GM12878 (cell line): ENCODE measurements around the gene EHD1. TPM values are rescaled to one million over a fixed set of nuclear protein-coding genes. Genes with fewer than 3 reads are reported as not detected.

Experiments used
- ATAC-seq: fragments of 200-7000 bp; cut with Tn5 transposase; 3 replicates; pipeline ENCODE4 v1.9.1; 2020; ENCODE audit warnings: mild to moderate bottlenecking, moderate library complexity
- BruUV-seq: library from RNA; stranded (reverse); fragments of 400-500 nt; replicated peaks from 2 replicates; lab custom pipeline; 2021; lab: Mats Ljungman, UMichigan
- CTCF ChIA-PET: fragments of 300-600 bp; sonication (Branson Sonifier 250); formaldehyde crosslinking; extraction: SDS; loops from one replicate; lab custom pipeline; 2021; ENCODE audit warnings: inconsistent platforms; lab: Yijun Ruan, JAX
- POLR2A ChIA-PET: fragments of 350-600 bp; formaldehyde crosslinking; extraction: SDS; loops from one replicate; lab custom pipeline; 2021; ENCODE audit warnings: inconsistent platforms; lab: Charles Lee
- RAD21 ChIA-PET: fragments of 300-600 bp; sonication (Branson Sonifier 250); formaldehyde crosslinking; loops from one replicate; lab custom pipeline; 2023; ENCODE audit warnings: antibody characterized with exemption; ENCODE audit not compliant: unreplicated experiment; lab: Charles Lee
- SMC1A ChIA-PET: fragments of 300-600 bp; sonication (Branson Sonifier 250); formaldehyde crosslinking; loops from one replicate; lab custom pipeline; 2023; ENCODE audit not compliant: unreplicated experiment, uncharacterized antibody; lab: Charles Lee
- DNase-seq: peaks from one replicate; pipeline ENCODE4 v3.0.0-alpha.2; 2011; ENCODE audit warnings: low read depth, low spot score
- FAIRE-seq: peaks from 3 replicates; lab custom pipeline; 2011; peaks lifted over from hg19 to GRCh38; lab: Jason Lieb, UNC
- H2AFZ ChIP-seq: 2 replicates; pipeline ENCODE4 v1.6.0; 2011; ENCODE audit warnings: low read depth, low read length, control low read depth; ENCODE audit not compliant: control insufficient read depth
- H3K27ac ChIP-seq: 2 replicates; pipeline ENCODE4 v1.5.1; 2011; ENCODE audit warnings: control low read depth; ENCODE audit not compliant: control insufficient read depth, insufficient read depth
- H3K27me3 ChIP-seq, 2 experiments: replicated peaks in 1 of 2; 2 replicates each; pipeline versions ENCODE4 v1.6.0 to v1.6.1; 2011; ENCODE audit warnings: low read length in 1 of 2; ENCODE audit not compliant: control insufficient read depth in 2 of 2, insufficient read depth in 2 of 2
- H3K36me3 ChIP-seq, 2 experiments: 2 replicates each; pipeline ENCODE4 v1.5.1; 2011; ENCODE audit warnings: low read length in 1 of 2; ENCODE audit not compliant: control insufficient read depth in 2 of 2, insufficient read depth in 2 of 2
- H3K4me1 ChIP-seq: 2 replicates; pipeline ENCODE4 v1.6.1; 2011; ENCODE audit warnings: mild to moderate bottlenecking, low read length, moderate library complexity, mixed read lengths; ENCODE audit not compliant: control insufficient read depth, insufficient read depth
- H3K4me2 ChIP-seq: 2 replicates; pipeline ENCODE4 v1.6.0; 2011; ENCODE audit warnings: control low read depth; ENCODE audit not compliant: control insufficient read depth, insufficient read depth
- H3K4me3 ChIP-seq: fragments of 200-600 bp; sonication (generic); 2 replicates; pipeline ENCODE4 v1.5.1; 2016
- H3K79me2 ChIP-seq: 2 replicates; pipeline ENCODE4 v1.6.0; 2011; ENCODE audit warnings: low read length; ENCODE audit not compliant: control insufficient read depth, insufficient read depth
- H3K9ac ChIP-seq: 2 replicates; pipeline ENCODE4 v1.8.0; 2011; ENCODE audit warnings: low read length, control low read depth, mixed read lengths; ENCODE audit not compliant: control insufficient read depth, insufficient read depth
- H3K9me3 ChIP-seq: replicated peaks from 3 replicates; pipeline ENCODE4 v1.5.1; 2011; ENCODE audit warnings: mild to moderate bottlenecking, low read length; ENCODE audit not compliant: control insufficient read depth, insufficient read depth
- H4K20me1 ChIP-seq: 2 replicates; pipeline ENCODE4 v1.6.0; 2011; ENCODE audit not compliant: control insufficient read depth, insufficient read depth
- CBX5 ChIP-seq: sonication (generic); IDR thresholded peaks from 2 replicates; pipeline ENCODE4 v1.6.1; 2016; ENCODE audit warnings: low read depth, moderate library complexity, mild to moderate bottlenecking, inconsistent platforms
- FOS ChIP-seq: IDR thresholded peaks from 3 replicates; pipeline ENCODE4 v1.6.1; 2011; ENCODE audit warnings: borderline replicate concordance; ENCODE audit not compliant: insufficient read length; ENCODE audit errors: extremely low read depth
- KDM1A ChIP-seq: fragments of 200-600 bp; sonication (generic); IDR thresholded peaks from 2 replicates; pipeline ENCODE4 v1.6.1; 2016; ENCODE audit warnings: borderline replicate concordance
- MEF2A ChIP-seq: IDR thresholded peaks from 2 replicates; pipeline ENCODE4 v1.6.1; 2011; ENCODE audit warnings: low read depth, mild to moderate bottlenecking, low read length, moderate library complexity; ENCODE audit not compliant: insufficient read depth
- NBN ChIP-seq: fragments of 450-650 bp; IDR thresholded peaks from 2 replicates; pipeline ENCODE4 v1.6.1; 2016
- NR2C2 ChIP-seq: IDR thresholded peaks from 2 replicates; pipeline ENCODE4 v1.6.1; 2011; ENCODE audit warnings: borderline replicate concordance, low read depth; ENCODE audit not compliant: control insufficient read depth, insufficient read length
- NRF1 ChIP-seq: conservative IDR thresholded peaks from 2 replicates; pipeline ENCODE4 v1.6.1; 2011; ENCODE audit warnings: mild to moderate bottlenecking, low read depth, low read length, improper control_type of control experiment
- PAX5 ChIP-seq: IDR thresholded peaks from 2 replicates; pipeline ENCODE4 v1.6.1; 2011; ENCODE audit warnings: low read depth, low read length, borderline replicate concordance
- POLR2AphosphoS2 ChIP-seq: IDR thresholded peaks from 2 replicates; pipeline ENCODE4 v1.6.1; 2011; ENCODE audit warnings: low read depth, mild to moderate bottlenecking, low read length, improper control_type of control experiment, moderate library complexity
- SIX5 ChIP-seq: IDR thresholded peaks from 2 replicates; pipeline ENCODE4 v1.6.1; 2011; ENCODE audit warnings: mild to moderate bottlenecking, low read depth, low read length, moderate library complexity; ENCODE audit not compliant: severe bottlenecking
- SMC3 ChIP-seq: IDR thresholded peaks from 2 replicates; pipeline ENCODE4 v1.6.1; 2011; ENCODE audit warnings: low read length, improper control_type of control experiment, borderline replicate concordance
- SREBF2 ChIP-seq: IDR thresholded peaks from 2 replicates; pipeline ENCODE4 v1.6.1; 2012; ENCODE audit warnings: mild to moderate bottlenecking, low read length
- SRF ChIP-seq, 2 experiments: IDR thresholded peaks; 2 replicates each; pipeline ENCODE4 v1.6.1; 2011; ENCODE audit warnings: low read depth in 2 of 2, low read length in 2 of 2, mild to moderate bottlenecking in 1 of 2, moderate library complexity in 1 of 2
- TCF7 ChIP-seq: IDR thresholded peaks from 2 replicates; pipeline ENCODE4 v1.6.1; 2014; ENCODE audit warnings: antibody characterized with exemption, borderline replicate concordance
- ZNF384 ChIP-seq: IDR thresholded peaks from 2 replicates; pipeline ENCODE4 v1.6.1; 2012; ENCODE audit warnings: low read depth, mild to moderate bottlenecking, low read length, improper control_type of control experiment, borderline replicate concordance
- WGBS: methylation state at CpG from one replicate; pipeline ENCODE4 v1.1.6; 2016; ENCODE audit warnings: low lambda C conversion rate; ENCODE audit not compliant: insufficient replicate concordance, insufficient coverage; ENCODE audit errors: missing lambda C conversion rate; 5-methylcytosine and 5-hydroxymethylcytosine counted together
- in situ Hi-C: fragments of 300-500 bp; cut with MboI; formaldehyde crosslinking; loops from 9 replicates; pipeline ENCODE4 v1.14.3; 2018; ENCODE audit warnings: mixed read lengths
- intact Hi-C: fragments of 100-400 bp; cut with micrococcal nuclease; formaldehyde crosslinking; loops from one replicate; pipeline ENCODE4 v1.14.2; 2022; ENCODE audit not compliant: unreplicated experiment
- polyA plus RNA-seq, 11 experiments: library from polyadenylated mRNA; depleted of rRNA in 4 of 11; unstranded in 6 of 11; stranded (reverse) in 5 of 11; fragments of >200 nt; fragmentation: Nextera tagmentation in 4 of 11; fragmentation: Illumina TruSeq in 1 of 11; extraction: Ambion mirVana in 4 of 11; extraction: Trizol in 1 of 11; gene quantifications; 1 replicate in 1 of 11; 2 replicates in 10 of 11; pipeline versions ENCODE4 v1.2.1 to v1.2.3, GENCODE V29; 2011 to 2016; ENCODE audit warnings: inconsistent platforms in 2 of 11, missing spikeins in 2 of 11, low read depth in 1 of 11
- total RNA-seq, 4 experiments: library from RNA; depleted of rRNA in 3 of 4; stranded (reverse); fragments of >200 nt in 3 of 4; fragmentation: Illumina TruSeq in 1 of 4; extraction: Trizol in 1 of 4; gene quantifications; 2 replicates each; pipeline versions ENCODE4 v1.2.1 to v1.2.3, GENCODE V29; 2013 to 2021
- TF ChIP-seq, protein P1 (sequence below): IDR thresholded peaks from 2 replicates; pipeline ENCODE4 v1.6.1; 2011; ENCODE audit warnings: low read depth, mild to moderate bottlenecking, low read length, moderate library complexity, borderline replicate concordance; ENCODE audit errors: extremely low read depth
- TF ChIP-seq, protein P2 (sequence below): fragments of 450-650 bp; IDR thresholded peaks from 2 replicates; pipeline ENCODE4 v1.6.1; 2018; ENCODE audit warnings: borderline replicate concordance, mild to moderate bottlenecking; ENCODE audit not compliant: partially characterized antibody
- TF ChIP-seq, protein P3 (sequence below): fragments of 450-650 bp; conservative IDR thresholded peaks from 2 replicates; pipeline ENCODE4 v1.6.1; 2017; ENCODE audit warnings: mild to moderate bottlenecking, moderate library complexity

The EHD1 gene
- total and polyA plus RNA-seq, 10 of the 15 experiments (the other 5 are each of a cell fraction or from before 2014, with no cell fraction given) = 1.0 to 165 (median 66.5) TPM

DNA sequence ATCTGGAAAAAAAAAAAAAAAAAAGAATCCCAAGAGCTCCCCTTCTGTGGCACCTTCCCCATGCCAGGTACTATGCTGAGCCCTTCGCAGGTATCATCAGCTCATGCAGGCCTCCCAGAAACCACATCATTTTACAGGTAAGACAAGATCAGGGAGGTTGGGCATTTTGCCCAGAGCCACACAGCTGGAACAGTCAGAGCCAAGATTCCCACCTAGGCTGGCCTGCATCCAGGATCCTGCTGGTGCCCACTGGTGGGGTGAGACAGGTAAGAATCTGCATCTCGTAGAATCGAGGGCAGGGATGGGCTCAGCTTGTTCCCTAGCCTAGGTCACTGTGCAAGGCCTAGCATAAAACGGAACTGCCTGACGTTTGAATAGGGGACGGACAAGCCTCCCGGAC, 52.4 kb downstream of the EHD1 start (continued):
- TF ChIP-seq NRF1 = no peak

DNA sequence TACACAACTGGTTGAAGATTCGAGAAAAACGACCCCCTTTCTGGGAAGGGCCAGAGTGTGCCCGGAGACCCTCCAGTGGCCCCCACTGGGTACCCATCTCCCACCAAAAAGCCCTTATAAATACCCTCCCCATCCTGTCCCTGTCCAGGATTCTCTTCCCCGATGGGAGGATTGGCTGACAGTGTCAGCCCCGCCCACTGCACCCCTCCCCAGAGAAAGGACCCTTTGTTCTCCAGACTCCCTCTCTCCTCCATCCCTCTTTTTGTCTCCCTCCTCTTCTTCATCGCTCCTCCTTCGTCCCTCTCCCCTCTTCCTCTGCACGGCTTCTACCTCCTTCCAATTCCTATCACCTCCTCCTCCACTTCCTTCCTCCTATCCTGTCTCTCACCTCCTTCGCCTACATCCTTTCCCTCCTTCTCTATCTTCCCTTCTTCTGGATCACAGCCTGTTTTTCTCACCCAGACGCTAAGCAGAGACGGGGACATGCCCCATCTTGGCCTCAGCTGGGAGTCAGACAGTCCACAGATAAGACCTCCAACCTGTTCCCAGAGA, 54.8 kb downstream of the EHD1 start:
- no peaks in the 10 kb centered on the region for H4K20me1 ChIP-seq
- no peaks in the 10 kb centered on the region for H3K4me1 ChIP-seq
- intact Hi-C loops = no loop called here
- no TSS peak for BruUV-seq
- no peak overlapping the region for H3K9ac ChIP-seq
- H2AFZ ChIP-seq = no peak overlapping the region
- FAIRE-seq (no peak), DNase-seq (no peak), ATAC-seq (no peak)
- no peaks in the 10 kb centered on the region for H3K27me3 ChIP-seq
- ChIA-PET POLR2A (no interaction called here), CTCF (interaction anchor here (0.6 kb wide), 1 partner anchor 52 kb away, joined by 3 read pairs; no protein-coding TSS in a partner anchor), RAD21 (no interaction called here), SMC1A (no interaction called here)
- no peaks in the 10 kb centered on the region for H3K36me3 ChIP-seq
- no peak overlapping the region for H3K4me2 ChIP-seq
- no peak overlapping the region for H3K4me3 ChIP-seq
- in situ Hi-C loops = no loop called here
- H3K27ac ChIP-seq = no peak overlapping the region
- no peaks in the 10 kb centered on the region for H3K79me2 ChIP-seq
- 31% methylated on average over 11 of the region's 11 CpGs for WGBS
- H3K9me3 ChIP-seq = no peaks in the 10 kb centered on the region
- no peak for TF ChIP-seq POLR2AphosphoS2
- TF ChIP-seq MEF2A = no peak
- TF ChIP-seq SMC3 = no peak
- TF ChIP-seq, protein P1, sequence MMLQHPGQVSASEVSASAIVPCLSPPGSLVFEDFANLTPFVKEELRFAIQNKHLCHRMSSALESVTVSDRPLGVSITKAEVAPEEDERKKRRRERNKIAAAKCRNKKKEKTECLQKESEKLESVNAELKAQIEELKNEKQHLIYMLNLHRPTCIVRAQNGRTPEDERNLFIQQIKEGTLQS = no peak
- no peak for TF ChIP-seq TCF7
- no peak for TF ChIP-seq SRF (IDR thresholded peaks at IDR 0.05; ENCODE audit: low read depth in 2 of 2, low read length in 2 of 2)
- TF ChIP-seq NR2C2 = no peak
- TF ChIP-seq PAX5 = no peak
- no peak for TF ChIP-seq ZNF384
- TF ChIP-seq, protein P2, sequence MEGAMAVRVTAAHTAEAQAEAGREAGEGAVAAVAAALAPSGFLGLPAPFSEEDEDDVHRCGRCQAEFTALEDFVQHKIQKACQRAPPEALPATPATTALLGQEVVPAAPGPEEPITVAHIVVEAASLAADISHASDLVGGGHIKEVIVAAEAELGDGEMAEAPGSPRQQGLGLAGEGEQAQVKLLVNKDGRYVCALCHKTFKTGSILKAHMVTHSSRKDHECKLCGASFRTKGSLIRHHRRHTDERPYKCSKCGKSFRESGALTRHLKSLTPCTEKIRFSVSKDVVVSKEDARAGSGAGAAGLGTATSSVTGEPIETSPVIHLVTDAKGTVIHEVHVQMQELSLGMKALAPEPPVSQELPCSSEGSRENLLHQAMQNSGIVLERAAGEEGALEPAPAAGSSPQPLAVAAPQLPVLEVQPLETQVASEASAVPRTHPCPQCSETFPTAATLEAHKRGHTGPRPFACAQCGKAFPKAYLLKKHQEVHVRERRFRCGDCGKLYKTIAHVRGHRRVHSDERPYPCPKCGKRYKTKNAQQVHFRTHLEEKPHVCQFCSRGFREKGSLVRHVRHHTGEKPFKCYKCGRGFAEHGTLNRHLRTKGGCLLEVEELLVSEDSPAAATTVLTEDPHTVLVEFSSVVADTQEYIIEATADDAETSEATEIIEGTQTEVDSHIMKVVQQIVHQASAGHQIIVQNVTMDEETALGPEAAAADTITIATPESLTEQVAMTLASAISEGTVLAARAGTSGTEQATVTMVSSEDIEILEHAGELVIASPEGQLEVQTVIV = no peak
- TF ChIP-seq SREBF2 = no peak
- TF ChIP-seq CBX5 = no peak
- TF ChIP-seq NBN = no peak
- no peak for TF ChIP-seq FOS
- TF ChIP-seq, protein P3, sequence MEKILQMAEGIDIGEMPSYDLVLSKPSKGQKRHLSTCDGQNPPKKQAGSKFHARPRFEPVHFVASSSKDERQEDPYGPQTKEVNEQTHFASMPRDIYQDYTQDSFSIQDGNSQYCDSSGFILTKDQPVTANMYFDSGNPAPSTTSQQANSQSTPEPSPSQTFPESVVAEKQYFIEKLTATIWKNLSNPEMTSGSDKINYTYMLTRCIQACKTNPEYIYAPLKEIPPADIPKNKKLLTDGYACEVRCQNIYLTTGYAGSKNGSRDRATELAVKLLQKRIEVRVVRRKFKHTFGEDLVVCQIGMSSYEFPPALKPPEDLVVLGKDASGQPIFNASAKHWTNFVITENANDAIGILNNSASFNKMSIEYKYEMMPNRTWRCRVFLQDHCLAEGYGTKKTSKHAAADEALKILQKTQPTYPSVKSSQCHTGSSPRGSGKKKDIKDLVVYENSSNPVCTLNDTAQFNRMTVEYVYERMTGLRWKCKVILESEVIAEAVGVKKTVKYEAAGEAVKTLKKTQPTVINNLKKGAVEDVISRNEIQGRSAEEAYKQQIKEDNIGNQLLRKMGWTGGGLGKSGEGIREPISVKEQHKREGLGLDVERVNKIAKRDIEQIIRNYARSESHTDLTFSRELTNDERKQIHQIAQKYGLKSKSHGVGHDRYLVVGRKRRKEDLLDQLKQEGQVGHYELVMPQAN = no peak
- no peak for TF ChIP-seq SIX5
- TF ChIP-seq KDM1A = no peak
